IPS-20b (cell line): ENCODE data around the gene PLEKHA5.
A peak's percentile ranks its signal among the peaks of the same experiment; 100 is the strongest.

Source experiments
- H3K27ac ChIP-seq: one replicate; pipeline ENCODE4 v1.5.1; 2013; ENCODE audit warnings: low read length
- H3K27me3 ChIP-seq: 2 replicates; pipeline ENCODE4 v1.6.1; 2013; ENCODE audit warnings: mild to moderate bottlenecking, low read length, inconsistent platforms; ENCODE audit not compliant: insufficient read depth
- H3K36me3 ChIP-seq: 2 replicates; pipeline ENCODE4 v1.6.1; 2013; ENCODE audit warnings: low read depth, mild to moderate bottlenecking, inconsistent platforms, low read length, moderate library complexity; ENCODE audit not compliant: insufficient read depth
- H3K4me1 ChIP-seq: 2 replicates; pipeline ENCODE4 v1.6.1; 2013; ENCODE audit warnings: mild to moderate bottlenecking, control low read depth, inconsistent platforms, low read length, moderate library complexity; ENCODE audit not compliant: insufficient read depth
- H3K4me3 ChIP-seq: 2 replicates; pipeline ENCODE4 v1.5.1; 2013; ENCODE audit warnings: mild to moderate bottlenecking, low read length, inconsistent platforms
- H3K9ac ChIP-seq: 2 replicates; pipeline ENCODE4 v1.6.1; 2013; ENCODE audit warnings: low read depth, mild to moderate bottlenecking, inconsistent platforms, low read length, moderate library complexity
- H3K9me3 ChIP-seq: 2 replicates; pipeline ENCODE4 v1.6.1; 2013; ENCODE audit warnings: mild to moderate bottlenecking, low read depth, low read length, inconsistent platforms; ENCODE audit not compliant: insufficient read depth

Gene PLEKHA5

GRCh38 chr12:19130224-19131024 is 891 bp downstream of the PLEKHA5 start:
- peak overlapping the region; percentile 93 for H3K27ac ChIP-seq
- peaks cover 31% of the 10 kb centered on the region; the same call in 1 of the 2 replicates for H3K4me1 ChIP-seq
- peaks cover 20% of the 10 kb centered on the region for H3K9me3 ChIP-seq
- no peaks in the 10 kb centered on the region for H3K27me3 ChIP-seq
- H3K4me3 ChIP-seq, result peak overlapping the region; percentile 96
- peak overlapping the region; percentile 93 for H3K9ac ChIP-seq
- peaks cover 35% of the 10 kb centered on the region for H3K36me3 ChIP-seq

DNA sequence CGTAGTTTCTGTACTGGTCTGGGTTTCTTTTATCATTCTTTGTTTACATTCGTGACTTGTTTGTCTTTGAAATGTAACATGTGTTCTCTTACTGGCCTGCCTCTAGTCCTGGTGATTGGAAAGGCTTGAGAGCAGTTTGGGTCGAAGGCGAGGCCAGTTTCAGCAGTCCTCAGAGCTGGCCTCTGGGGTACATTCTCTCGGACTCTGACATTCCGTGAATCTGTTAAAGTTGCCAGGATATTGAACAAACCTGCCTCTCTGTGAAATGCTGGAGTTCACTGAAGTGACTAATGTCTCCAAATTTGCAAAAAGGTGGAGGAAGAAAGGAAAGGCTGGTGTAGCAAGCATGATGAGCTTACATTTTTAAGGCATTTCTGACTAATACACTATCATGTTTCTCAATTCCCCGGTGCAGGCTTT is 1.5 kb downstream of the PLEKHA5 start:
- H3K27me3 ChIP-seq, result no peaks in the 10 kb centered on the region
- H3K4me1 ChIP-seq, result peaks cover 33% of the 10 kb centered on the region; the same call in 1 of the 2 replicates
- peak overlapping the region; percentile 93 for H3K9ac ChIP-seq
- peaks cover 20% of the 10 kb centered on the region for H3K9me3 ChIP-seq
- H3K36me3 ChIP-seq, result peaks cover 41% of the 10 kb centered on the region
- H3K27ac ChIP-seq, result peak overlapping the region; percentile 93
- peak overlapping the region; percentile 96 for H3K4me3 ChIP-seq

DNA sequence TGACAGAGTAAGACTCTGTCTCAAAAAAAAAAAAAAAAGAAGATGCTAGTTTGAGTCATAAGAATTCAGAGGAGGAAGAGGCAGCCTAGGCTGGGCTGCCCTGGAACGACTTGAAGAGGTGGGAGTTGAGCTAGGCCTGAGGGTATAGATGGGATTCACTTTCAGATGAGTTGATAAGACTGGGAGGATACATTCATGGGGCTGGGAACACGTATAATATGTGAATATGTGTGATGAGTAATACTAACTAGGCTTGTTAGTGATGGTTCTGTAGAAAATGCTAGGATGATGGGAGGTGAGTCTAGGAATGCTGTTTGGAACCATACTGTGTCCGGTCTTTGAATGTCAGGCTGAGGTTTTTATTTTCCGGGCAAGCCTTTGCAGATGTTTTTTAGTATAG is 9.0 kb downstream of the PLEKHA5 start:
- no peak overlapping the region for H3K9ac ChIP-seq
- H3K4me3 ChIP-seq, result no peak overlapping the region
- no peak overlapping the region for H3K27ac ChIP-seq
- no peaks in the 10 kb centered on the region for H3K9me3 ChIP-seq
- peaks cover 34% of the 10 kb centered on the region; the same call in 1 of the 2 replicates for H3K4me1 ChIP-seq
- peaks cover 79% of the 10 kb centered on the region for H3K36me3 ChIP-seq
- no peaks in the 10 kb centered on the region for H3K27me3 ChIP-seq

DNA sequence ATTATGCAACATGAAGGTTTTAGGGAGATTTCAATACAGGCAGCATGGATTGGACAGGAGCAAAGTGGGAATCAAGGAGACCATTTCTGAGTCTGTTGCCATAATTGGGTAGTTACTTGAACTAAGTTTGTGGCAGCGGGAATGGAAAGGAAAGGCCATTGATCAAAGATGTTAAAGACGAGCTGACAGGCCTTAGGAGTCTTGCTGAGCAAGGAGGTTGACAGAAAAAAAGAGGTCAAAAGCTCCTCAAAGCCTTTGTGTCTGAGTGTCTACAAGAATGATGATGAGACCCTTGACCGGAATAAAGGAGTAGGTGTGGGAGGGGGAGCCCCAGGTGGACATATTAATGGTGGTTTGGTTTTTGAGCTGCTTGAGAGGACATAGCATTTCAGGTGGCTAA is 9.4 kb downstream of the PLEKHA5 start:
- no peak overlapping the region for H3K27ac ChIP-seq
- no peaks in the 10 kb centered on the region for H3K9me3 ChIP-seq
- peaks cover 79% of the 10 kb centered on the region for H3K36me3 ChIP-seq
- no peaks in the 10 kb centered on the region for H3K27me3 ChIP-seq
- H3K4me3 ChIP-seq, result no peak overlapping the region
- peaks cover 30% of the 10 kb centered on the region; the same call in 1 of the 2 replicates for H3K4me1 ChIP-seq
- no peak overlapping the region for H3K9ac ChIP-seq

- H3K36me3 ChIP-seq, result peaks cover 78% of the 10 kb centered on the region
- peaks cover 24% of the 10 kb centered on the region; the same call in 1 of the 2 replicates for H3K4me1 ChIP-seq
- H3K4me3 ChIP-seq, result no peak overlapping the region
Observed at GRCh38 chr12:19139615-19140194, 10.2 kb downstream of the PLEKHA5 start.

GRCh38 chr12:19140381-19141236 is 11.1 kb downstream of the PLEKHA5 start:
- Histone ChIP-seq H3K27ac (no peak overlapping the region), H3K36me3 (peaks cover 76% of the 10 kb centered on the region), H3K9ac (no peak overlapping the region), H3K4me3 (no peak overlapping the region), H3K27me3 (no peaks in the 10 kb centered on the region), H3K9me3 (no peaks in the 10 kb centered on the region), H3K4me1 (peaks cover 15% of the 10 kb centered on the region; the same call in 1 of the 2 replicates)

More at GRCh38 chr12:19139615-19140194, 10.2 kb downstream of the PLEKHA5 start:
- H3K27ac ChIP-seq, result no peak overlapping the region
- H3K9ac ChIP-seq, result no peak overlapping the region
- H3K27me3 ChIP-seq, result no peaks in the 10 kb centered on the region
- no peaks in the 10 kb centered on the region for H3K9me3 ChIP-seq

GRCh38 chr12:19142499-19142898 is 13.0 kb downstream of the PLEKHA5 start:
- Histone ChIP-seq H3K9ac (no peak overlapping the region), H3K4me3 (no peak overlapping the region), H3K36me3 (peaks cover 76% of the 10 kb centered on the region)

GRCh38 chr12:19144287-19144686 is 14.8 kb downstream of the PLEKHA5 start:
- H3K4me3 ChIP-seq, result no peak overlapping the region
- H3K9me3 ChIP-seq, result no peaks in the 10 kb centered on the region
- H3K9ac ChIP-seq, result no peak overlapping the region
- no peak overlapping the region for H3K27ac ChIP-seq
- H3K4me1 ChIP-seq, result peaks cover 8% of the 10 kb centered on the region; the same call in 1 of the 2 replicates
- H3K27me3 ChIP-seq, result no peaks in the 10 kb centered on the region
- peaks cover 80% of the 10 kb centered on the region for H3K36me3 ChIP-seq

More at GRCh38 chr12:19142499-19142898, 13.0 kb downstream of the PLEKHA5 start:
- Histone ChIP-seq H3K9me3 (no peaks in the 10 kb centered on the region), H3K4me1 (peaks cover 15% of the 10 kb centered on the region; the same call in 1 of the 2 replicates), H3K27me3 (no peaks in the 10 kb centered on the region), H3K27ac (no peak overlapping the region)

- Histone ChIP-seq H3K9ac (no peak overlapping the region), H3K27ac (no peak overlapping the region), H3K27me3 (no peaks in the 10 kb centered on the region), H3K4me1 (peaks cover 1% of the 10 kb centered on the region; the same call in 1 of the 2 replicates), H3K36me3 (peaks cover 80% of the 10 kb centered on the region), H3K9me3 (no peaks in the 10 kb centered on the region), H3K4me3 (no peak overlapping the region)
Observed at GRCh38 chr12:19144985-19145384, 15.5 kb downstream of the PLEKHA5 start.

GRCh38 chr12:19148860-19149259 is 19.3 kb downstream of the PLEKHA5 start:
- Histone ChIP-seq H3K36me3 (peaks cover 76% of the 10 kb centered on the region), H3K9me3 (no peaks in the 10 kb centered on the region), H3K27me3 (no peaks in the 10 kb centered on the region), H3K4me1 (peaks cover 5% of the 10 kb centered on the region), H3K4me3 (no peak overlapping the region), H3K9ac (no peak overlapping the region), H3K27ac (no peak overlapping the region)

DNA sequence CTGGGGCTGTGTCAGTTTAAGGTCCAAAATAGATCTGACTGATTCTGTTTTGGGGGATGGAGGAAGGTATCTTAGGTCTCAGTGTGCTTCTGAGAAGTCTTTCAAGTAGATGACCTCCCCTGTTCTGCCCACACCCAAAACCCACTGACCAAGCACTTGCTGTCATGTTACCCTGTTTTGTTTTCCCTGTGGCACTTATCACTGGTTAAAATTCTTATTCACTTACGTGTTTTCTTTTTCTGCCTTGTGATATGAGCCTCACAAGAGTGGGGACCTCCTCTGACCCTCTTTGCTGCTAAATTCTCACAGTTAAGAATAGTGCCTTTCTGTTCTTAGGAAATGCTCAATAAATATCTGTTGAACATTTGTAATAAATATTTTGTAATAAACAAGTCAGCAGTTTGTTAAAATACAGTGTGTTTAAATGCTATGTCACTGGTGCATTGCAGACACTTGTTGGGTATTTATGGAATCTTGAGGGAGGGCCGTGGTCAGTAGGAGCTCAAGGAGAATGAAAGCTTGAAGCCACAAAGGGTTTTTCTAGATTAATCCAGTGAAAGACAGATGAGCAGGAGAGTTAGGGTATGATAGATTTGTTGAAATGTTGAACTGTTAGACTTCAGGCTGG is 20.9 kb downstream of the PLEKHA5 start:
- Histone ChIP-seq H3K27me3 (no peaks in the 10 kb centered on the region), H3K4me1 (peaks cover 5% of the 10 kb centered on the region), H3K9me3 (no peaks in the 10 kb centered on the region), H3K36me3 (peaks cover 63% of the 10 kb centered on the region), H3K27ac (no peak overlapping the region), H3K4me3 (no peak overlapping the region), H3K9ac (no peak overlapping the region)
